Motor neuron (in vitro differentiated cells): ENCODE results near the gene MFSD11. TPM values are rescaled to one million over a fixed set of nuclear protein-coding genes. Genes with fewer than 3 reads are reported as not detected.
"Not testable (repeated sequence)": the region's sequence is repeated elsewhere in the genome, so short reads cannot be mapped to it uniquely, and the experiment has no call there.

ENCODE experiments used
- ATAC-seq, 8 experiments: fragments of 200-7000 bp; cut with Tn5 transposase; replicated peaks in 6 of 8; 2 replicates each; pipeline ENCODE4 v1.8.0; 2021; ENCODE audit warnings: mild to moderate bottlenecking in 8 of 8, moderate library complexity in 8 of 8
- H3K27ac ChIP-seq, 2 donors: fragments of 250-450 bp; sonication (Bioruptor Pico); 2 replicates each; pipeline ENCODE4 v1.9.0; 2021; ENCODE audit warnings: antibody characterized with exemption in 2 of 2, mild to moderate bottlenecking in 2 of 2, moderate library complexity in 1 of 2
- H3K4me1 ChIP-seq, 2 donors: fragments of 250-450 bp; sonication (Bioruptor Pico); replicated peaks in 1 of 2; 2 replicates each; pipeline ENCODE4 v1.6.1; 2021; ENCODE audit warnings: antibody characterized with exemption in 2 of 2, mild to moderate bottlenecking in 2 of 2, moderate library complexity in 1 of 2
- H3K4me3 ChIP-seq, 5 donors: fragments of 250-450 bp; sonication (Bioruptor Pico); 2 replicates each; pipeline ENCODE4 v1.9.0; 2021; ENCODE audit warnings: antibody characterized with exemption in 5 of 5, mild to moderate bottlenecking in 5 of 5, moderate library complexity in 4 of 5
- WGBS, 10 experiments: fragments of 450-650 bp; shearing (Covaris generic); methylation state at CpG; one replicate each; pipeline ENCODE4 v1.0.0; 2022; 5-methylcytosine and 5-hydroxymethylcytosine counted together
- in situ Hi-C, 9 experiments: fragments of 400-800 bp; cut with MboI; loops; one replicate each; pipeline ENCODE4 v1.15.0; 2021; ENCODE audit warnings: low sequenced_read_pairs in 9 of 9, low pct_unique_long_range_greater_than_20kb in 2 of 9; ENCODE audit not compliant: unreplicated experiment in 9 of 9
- total RNA-seq, 8 experiments: library from RNA; unstranded; fragments of 300-600 nt; gene quantifications; 2 replicates each; pipeline versions ENCODE4 v1.2.3 to v1.2.4, GENCODE V29; 2022

Gene MFSD11
- total RNA-seq, 8 experiments from 2014 or later = 14.9 to 38.7 (median 22.2) TPM

- ATAC-seq = peak; percentile 32 to 62 (median 52)
- H3K4me1 ChIP-seq = peaks cover 30 to 32% of the 10 kb centered on the region in 2 donors
- 0 to 41% (median 13%) methylated on average over 1 to 11 of the region's 56 CpGs; no CpG with 5 or more reads in 3 of the 10 experiments for WGBS, 10 experiments
- peak within 1 kb of the TSS; percentile 79 to 98 for H3K27ac ChIP-seq
- in situ Hi-C loops = loop anchor here in 2 of 9 experiments (25.0 kb wide), 1 partner anchor 174 kb away; the partner anchor contains the start of genes CYGB (in 2 of the 2) and PRCD (in 2 of the 2)
- H3K4me3 ChIP-seq = peak within 1 kb of the TSS; percentile 58 to 89 (median 69)
Measured at GRCh38 chr17:76710863-76711611, 26.9 kb upstream of the MFSD11 start, which contains the start of gene MXRA7. Gene MXRA7, minus strand, starts transcription at chr17:76710965. Its CDS starts 19 bp downstream, at chr17:76710946.

GRCh38 chr17:76712321-76712720 is 25.6 kb upstream of the MFSD11 start:
- peaks cover 28 to 29% of the 10 kb centered on the region in 2 donors for H3K4me1 ChIP-seq
- in situ Hi-C loops = loop anchor here in 2 of 9 experiments (25.0 kb wide), 1 partner anchor 175 kb away; the partner anchor contains the start of genes CYGB (in 2 of the 2) and PRCD (in 2 of the 2)
- 60 to 100% (median 87%) methylated on average over 1 to 7 of the region's 7 CpGs; no CpG with 5 or more reads in 1 of the 10 experiments for WGBS, 10 experiments
- H3K4me3 ChIP-seq, ATAC-seq, H3K27ac ChIP-seq: not testable (repeated sequence)

- ATAC-seq = no peak
- Histone ChIP-seq H3K27ac (no peak overlapping the region), H3K4me1 (peaks cover 14 to 17% of the 10 kb centered on the region in 2 donors), H3K4me3 (no peak overlapping the region)
- 83 to 100% (median 93%) methylated on average over 1 to 6 of the region's 7 CpGs; no CpG with 5 or more reads in 3 of the 10 experiments for WGBS, 10 experiments
- in situ Hi-C loops = loop anchor here in 2 of 9 experiments (25.0 kb wide), 1 partner anchor 176 kb away; the partner anchor contains the start of genes CYGB (in 2 of the 2) and PRCD (in 2 of the 2)
Measured at GRCh38 chr17:76713765-76714164, 24.2 kb upstream of the MFSD11 start.

- WGBS, 10 experiments = 57 to 100% (median 89%) methylated on average over 1 to 4 of the region's 5 CpGs; no CpG with 5 or more reads in 3 of the 10 experiments
- in situ Hi-C loops = loop anchor here in 2 of 9 experiments (25.0 kb wide), 1 partner anchor 177 kb away; the partner anchor contains the start of genes CYGB (in 2 of the 2) and PRCD (in 2 of the 2)
- ATAC-seq = no peak
- no peak overlapping the region for H3K4me3 ChIP-seq
- peaks cover 10 to 12% of the 10 kb centered on the region in 2 donors for H3K4me1 ChIP-seq
- H3K27ac ChIP-seq = no peak overlapping the region
Measured at GRCh38 chr17:76714336-76714735, 23.6 kb upstream of the MFSD11 start.

GRCh38 chr17:76714822-76715495 is 23.0 kb upstream of the MFSD11 start:
- ATAC-seq = no peak
- Histone ChIP-seq H3K4me3 (no peak overlapping the region), H3K4me1 (peaks cover 8 to 10% of the 10 kb centered on the region in 2 donors), H3K27ac (no peak overlapping the region)
- in situ Hi-C loops = loop anchor here in 2 of 9 experiments (25.0 kb wide), 1 partner anchor 178 kb away; the partner anchor contains the start of genes CYGB (in 2 of the 2) and PRCD (in 2 of the 2)
- 0 to 60% (median 33%) methylated on average over 1 to 3 of the region's 4 CpGs; no CpG with 5 or more reads in 1 of the 10 experiments for WGBS, 10 experiments

GRCh38 chr17:76715496-76715830 is 22.5 kb upstream of the MFSD11 start:
- in situ Hi-C loops = loop anchor here in 2 of 9 experiments (25.0 kb wide), 1 partner anchor 178 kb away; the partner anchor contains the start of genes CYGB (in 2 of the 2) and PRCD (in 2 of the 2)
- 93 to 100% (median 100%) methylated on average over 1 to 2 of the region's 2 CpGs; no CpG with 5 or more reads in 5 of the 10 experiments for WGBS, 10 experiments
- H3K4me3 ChIP-seq = no peak overlapping the region
- H3K27ac ChIP-seq = no peak overlapping the region
- H3K4me1 ChIP-seq = peaks cover 8 to 10% of the 10 kb centered on the region in 2 donors
- no peak for ATAC-seq

- 29 to 98% (median 89%) methylated on average over 1 to 11 of the region's 13 CpGs for WGBS, 10 experiments
- ATAC-seq = peak in 2 of 8 experiments; percentile 62 to 78
- H3K27ac ChIP-seq = no peak overlapping the region
- H3K4me1 ChIP-seq = peaks cover 4 to 6% of the 10 kb centered on the region in 2 donors
- H3K4me3 ChIP-seq = no peak overlapping the region
- in situ Hi-C loops = loop anchor here in 2 of 9 experiments (25.0 kb wide), 1 partner anchor 179 kb away; the partner anchor contains the start of genes CYGB (in 2 of the 2) and PRCD (in 2 of the 2)
Measured at GRCh38 chr17:76716146-76716838, 21.6 kb upstream of the MFSD11 start.

- WGBS, 10 experiments = 4 to 96% (median 60%) methylated on average over 1 to 6 of the region's 6 CpGs; no CpG with 5 or more reads in 3 of the 10 experiments
- no peak overlapping the region for H3K27ac ChIP-seq
- no peak overlapping the region for H3K4me3 ChIP-seq
- H3K4me1 ChIP-seq = peaks cover 0 to under 1% of the 10 kb centered on the region in 2 donors
- no peak for ATAC-seq
- in situ Hi-C loops = loop anchor here in 2 of 9 experiments (25.0 kb wide), 1 partner anchor 180 kb away; the partner anchor contains the start of genes CYGB (in 2 of the 2) and PRCD (in 2 of the 2)
Measured at GRCh38 chr17:76716839-76717215, 21.1 kb upstream of the MFSD11 start.

- WGBS, 10 experiments = 80 to 100% (median 94%) methylated on average over 1 to 15 of the region's 16 CpGs; no CpG with 5 or more reads in 4 of the 10 experiments
- in situ Hi-C loops = loop anchor here in 2 of 9 experiments (25.0 kb wide), 1 partner anchor 181 kb away; the partner anchor contains the start of genes CYGB (in 2 of the 2) and PRCD (in 2 of the 2)
- ATAC-seq = peak in 4 of 8 experiments; percentile 2 to 27 (median 10)
Measured at GRCh38 chr17:76718516-76718915, 19.4 kb upstream of the MFSD11 start.

GRCh38 chr17:76720211-76720610 is 17.7 kb upstream of the MFSD11 start:
- H3K4me1 ChIP-seq = peaks cover 8 to 13% of the 10 kb centered on the region in 2 donors
- WGBS, 10 experiments = 75 to 100% (median 93%) methylated on average over 1 to 8 of the region's 9 CpGs; no CpG with 5 or more reads in 5 of the 10 experiments
- ATAC-seq = no peak
- in situ Hi-C loops = loop anchor here in 2 of 9 experiments (25.0 kb wide), 1 partner anchor 183 kb away; the partner anchor contains the start of genes CYGB (in 2 of the 2) and PRCD (in 2 of the 2)
- H3K4me3 ChIP-seq = no peak overlapping the region
- H3K27ac ChIP-seq = no peak overlapping the region

More at GRCh38 chr17:76718516-76718915, 19.4 kb upstream of the MFSD11 start:
- Histone ChIP-seq H3K4me3 (no peak overlapping the region), H3K4me1 (no peaks in the 10 kb centered on the region), H3K27ac (no peak overlapping the region)

- Histone ChIP-seq H3K4me3 (no peak overlapping the region), H3K4me1 (peaks cover 12 to 16% of the 10 kb centered on the region in 2 donors), H3K27ac (no peak overlapping the region)
- ATAC-seq = no peak
- whole genome bisulfite sequencing, 10 experiments = 80 to 100% (median 95%) methylated on average over 1 to 7 of the region's 9 CpGs; no CpG with 5 or more reads in 2 of the 10 experiments
- in situ Hi-C loops = loop anchor here in 2 of 9 experiments (25.0 kb wide), 1 partner anchor 184 kb away; the partner anchor contains the start of genes CYGB (in 2 of the 2) and PRCD (in 2 of the 2)
Measured at GRCh38 chr17:76720941-76721340, 17.0 kb upstream of the MFSD11 start.
